ENCODE data around the gene GRAMD1B.

- TF ChIP-seq CTCF (IDR thresholded peaks at IDR 0.05), result no peak
- TF ChIP-seq POLR2AphosphoS5 (IDR thresholded peaks at IDR 0.05), result no peak
Observed at GRCh38 chr11:123561431-123561800, 131.3 kb downstream of the GRAMD1B start.

All from breast epithelium (tissue), 3 donors.